ENCODE data around the gene PAQR7. TPM values are rescaled to one million over a fixed set of nuclear protein-coding genes. Genes with fewer than 3 reads are reported as not detected.

The PAQR7 gene
- total and polyA plus RNA-seq, 2 experiments from 2014 or later, result 4.0 to 5.2 TPM

DNA sequence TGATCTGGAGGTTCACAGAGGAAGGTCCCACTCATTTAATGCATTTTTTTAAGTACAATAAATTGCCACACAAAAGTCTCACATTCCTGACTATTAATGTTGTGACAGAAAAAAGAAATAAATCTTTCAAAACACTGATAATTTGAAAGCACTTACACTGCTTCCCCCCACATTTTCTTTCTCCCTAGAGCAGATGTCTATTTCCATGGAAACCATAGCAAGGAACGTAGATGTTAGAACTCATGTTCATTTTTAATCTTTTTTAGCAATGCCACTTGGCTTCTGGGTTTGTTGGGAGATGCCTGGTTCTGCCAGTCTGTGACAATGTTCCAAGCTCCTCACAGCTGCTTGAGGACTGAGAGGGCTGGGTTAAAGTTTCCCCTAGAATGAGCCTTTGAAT is 32.7 kb upstream of the PAQR7 start:
- H3K36me3 ChIP-seq (ENCODE audit: insufficient read depth), result peaks cover 8% of the 10 kb centered on the region; the same call in 1 of the 2 replicates
- H3K27me3 ChIP-seq (ENCODE audit: insufficient read depth), result no peaks in the 10 kb centered on the region
- H3K9me2 ChIP-seq (ENCODE audit: insufficient read depth), result no peaks in the 10 kb centered on the region
- Mint-ChIP-seq H3K27me3 (ENCODE audit: insufficient read depth, low read depth, poor library complexity) (peaks cover 9% of the 10 kb centered on the region), H3K4me3 (no peak overlapping the region), H3K27ac (no peak overlapping the region), H3K4me1 (peaks cover 24% of the 10 kb centered on the region), H3K36me3 (ENCODE audit: low read depth) (peaks cover 20% of the 10 kb centered on the region), H3K9me3 (no peaks in the 10 kb centered on the region)
- H3K4me2 ChIP-seq, result no peak overlapping the region
- no peak overlapping the region for H3K4me3 ChIP-seq
- H3K27ac ChIP-seq (ENCODE audit: low read depth), result no peak overlapping the region
- no peak for TF ChIP-seq POLR2AphosphoS5 (IDR thresholded peaks at IDR 0.05; ENCODE audit: low read depth)
- TF ChIP-seq STAT1 (IDR thresholded peaks at IDR 0.05; ENCODE audit: unreplicated experiment), result no peak
- TF ChIP-seq, protein P1, sequence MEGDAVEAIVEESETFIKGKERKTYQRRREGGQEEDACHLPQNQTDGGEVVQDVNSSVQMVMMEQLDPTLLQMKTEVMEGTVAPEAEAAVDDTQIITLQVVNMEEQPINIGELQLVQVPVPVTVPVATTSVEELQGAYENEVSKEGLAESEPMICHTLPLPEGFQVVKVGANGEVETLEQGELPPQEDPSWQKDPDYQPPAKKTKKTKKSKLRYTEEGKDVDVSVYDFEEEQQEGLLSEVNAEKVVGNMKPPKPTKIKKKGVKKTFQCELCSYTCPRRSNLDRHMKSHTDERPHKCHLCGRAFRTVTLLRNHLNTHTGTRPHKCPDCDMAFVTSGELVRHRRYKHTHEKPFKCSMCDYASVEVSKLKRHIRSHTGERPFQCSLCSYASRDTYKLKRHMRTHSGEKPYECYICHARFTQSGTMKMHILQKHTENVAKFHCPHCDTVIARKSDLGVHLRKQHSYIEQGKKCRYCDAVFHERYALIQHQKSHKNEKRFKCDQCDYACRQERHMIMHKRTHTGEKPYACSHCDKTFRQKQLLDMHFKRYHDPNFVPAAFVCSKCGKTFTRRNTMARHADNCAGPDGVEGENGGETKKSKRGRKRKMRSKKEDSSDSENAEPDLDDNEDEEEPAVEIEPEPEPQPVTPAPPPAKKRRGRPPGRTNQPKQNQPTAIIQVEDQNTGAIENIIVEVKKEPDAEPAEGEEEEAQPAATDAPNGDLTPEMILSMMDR (conservative IDR thresholded peaks at IDR 0.05; ENCODE audit: low read depth in 2 of 2), result no peak
- TF ChIP-seq, protein P2, sequence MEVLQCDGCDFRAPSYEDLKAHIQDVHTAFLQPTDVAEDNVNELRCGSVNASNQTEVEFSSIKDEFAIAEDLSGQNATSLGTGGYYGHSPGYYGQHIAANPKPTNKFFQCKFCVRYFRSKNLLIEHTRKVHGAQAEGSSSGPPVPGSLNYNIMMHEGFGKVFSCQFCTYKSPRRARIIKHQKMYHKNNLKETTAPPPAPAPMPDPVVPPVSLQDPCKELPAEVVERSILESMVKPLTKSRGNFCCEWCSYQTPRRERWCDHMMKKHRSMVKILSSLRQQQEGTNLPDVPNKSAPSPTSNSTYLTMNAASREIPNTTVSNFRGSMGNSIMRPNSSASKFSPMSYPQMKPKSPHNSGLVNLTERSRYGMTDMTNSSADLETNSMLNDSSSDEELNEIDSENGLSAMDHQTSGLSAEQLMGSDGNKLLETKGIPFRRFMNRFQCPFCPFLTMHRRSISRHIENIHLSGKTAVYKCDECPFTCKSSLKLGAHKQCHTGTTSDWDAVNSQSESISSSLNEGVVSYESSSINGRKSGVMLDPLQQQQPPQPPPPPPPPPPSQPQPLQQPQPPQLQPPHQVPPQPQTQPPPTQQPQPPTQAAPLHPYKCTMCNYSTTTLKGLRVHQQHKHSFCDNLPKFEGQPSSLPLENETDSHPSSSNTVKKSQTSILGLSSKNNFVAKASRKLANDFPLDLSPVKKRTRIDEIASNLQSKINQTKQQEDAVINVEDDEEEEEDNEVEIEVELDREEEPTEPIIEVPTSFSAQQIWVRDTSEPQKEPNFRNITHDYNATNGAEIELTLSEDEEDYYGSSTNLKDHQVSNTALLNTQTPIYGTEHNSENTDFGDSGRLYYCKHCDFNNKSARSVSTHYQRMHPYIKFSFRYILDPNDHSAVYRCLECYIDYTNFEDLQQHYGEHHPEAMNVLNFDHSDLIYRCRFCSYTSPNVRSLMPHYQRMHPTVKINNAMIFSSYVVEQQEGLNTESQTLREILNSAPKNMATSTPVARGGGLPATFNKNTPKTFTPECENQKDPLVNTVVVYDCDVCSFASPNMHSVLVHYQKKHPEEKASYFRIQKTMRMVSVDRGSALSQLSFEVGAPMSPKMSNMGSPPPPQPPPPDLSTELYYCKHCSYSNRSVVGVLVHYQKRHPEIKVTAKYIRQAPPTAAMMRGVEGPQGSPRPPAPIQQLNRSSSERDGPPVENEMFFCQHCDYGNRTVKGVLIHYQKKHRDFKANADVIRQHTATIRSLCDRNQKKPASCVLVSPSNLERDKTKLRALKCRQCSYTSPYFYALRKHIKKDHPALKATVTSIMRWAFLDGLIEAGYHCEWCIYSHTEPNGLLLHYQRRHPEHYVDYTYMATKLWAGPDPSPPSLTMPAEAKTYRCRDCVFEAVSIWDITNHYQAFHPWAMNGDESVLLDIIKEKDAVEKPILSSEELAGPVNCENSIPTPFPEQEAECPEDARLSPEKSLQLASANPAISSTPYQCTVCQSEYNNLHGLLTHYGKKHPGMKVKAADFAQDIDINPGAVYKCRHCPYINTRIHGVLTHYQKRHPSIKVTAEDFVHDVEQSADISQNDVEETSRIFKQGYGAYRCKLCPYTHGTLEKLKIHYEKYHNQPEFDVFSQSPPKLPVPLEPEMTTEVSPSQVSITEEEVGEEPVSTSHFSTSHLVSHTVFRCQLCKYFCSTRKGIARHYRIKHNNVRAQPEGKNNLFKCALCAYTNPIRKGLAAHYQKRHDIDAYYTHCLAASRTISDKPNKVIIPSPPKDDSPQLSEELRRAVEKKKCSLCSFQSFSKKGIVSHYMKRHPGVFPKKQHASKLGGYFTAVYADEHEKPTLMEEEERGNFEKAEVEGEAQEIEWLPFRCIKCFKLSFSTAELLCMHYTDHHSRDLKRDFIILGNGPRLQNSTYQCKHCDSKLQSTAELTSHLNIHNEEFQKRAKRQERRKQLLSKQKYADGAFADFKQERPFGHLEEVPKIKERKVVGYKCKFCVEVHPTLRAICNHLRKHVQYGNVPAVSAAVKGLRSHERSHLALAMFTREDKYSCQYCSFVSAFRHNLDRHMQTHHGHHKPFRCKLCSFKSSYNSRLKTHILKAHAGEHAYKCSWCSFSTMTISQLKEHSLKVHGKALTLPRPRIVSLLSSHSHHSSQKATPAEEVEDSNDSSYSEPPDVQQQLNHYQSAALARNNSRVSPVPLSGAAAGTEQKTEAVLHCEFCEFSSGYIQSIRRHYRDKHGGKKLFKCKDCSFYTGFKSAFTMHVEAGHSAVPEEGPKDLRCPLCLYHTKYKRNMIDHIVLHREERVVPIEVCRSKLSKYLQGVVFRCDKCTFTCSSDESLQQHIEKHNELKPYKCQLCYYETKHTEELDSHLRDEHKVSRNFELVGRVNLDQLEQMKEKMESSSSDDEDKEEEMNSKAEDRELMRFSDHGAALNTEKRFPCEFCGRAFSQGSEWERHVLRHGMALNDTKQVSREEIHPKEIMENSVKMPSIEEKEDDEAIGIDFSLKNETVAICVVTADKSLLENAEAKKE (CRISPR knock-in tag; IDR thresholded peaks at IDR 0.05), result no peak
- TF ChIP-seq EZH2phosphoT487 (IDR thresholded peaks at IDR 0.05; ENCODE audit: unreplicated experiment), result no peak
- peaks cover 13% of the 10 kb centered on the region for H4K20me1 ChIP-seq (replicated peaks; ENCODE audit: insufficient read depth)
- peaks cover 22% of the 10 kb centered on the region for H3K79me2 ChIP-seq (replicated peaks; ENCODE audit: insufficient read depth)
- H2AFZ ChIP-seq, result peak overlapping the region; percentile 91
- peaks cover 22% of the 10 kb centered on the region for H3K4me1 ChIP-seq (ENCODE audit: insufficient read depth)
- H3F3A ChIP-seq (replicated peaks; ENCODE audit: low read depth), result peaks cover 4% of the 10 kb centered on the region
- no peak for DNase-seq (ENCODE audit: low spot score)
- no peak for ATAC-seq

All from GM23338 (cell line).